Measurements from ENCODE around the gene SNN.

The SNN gene

DNA sequence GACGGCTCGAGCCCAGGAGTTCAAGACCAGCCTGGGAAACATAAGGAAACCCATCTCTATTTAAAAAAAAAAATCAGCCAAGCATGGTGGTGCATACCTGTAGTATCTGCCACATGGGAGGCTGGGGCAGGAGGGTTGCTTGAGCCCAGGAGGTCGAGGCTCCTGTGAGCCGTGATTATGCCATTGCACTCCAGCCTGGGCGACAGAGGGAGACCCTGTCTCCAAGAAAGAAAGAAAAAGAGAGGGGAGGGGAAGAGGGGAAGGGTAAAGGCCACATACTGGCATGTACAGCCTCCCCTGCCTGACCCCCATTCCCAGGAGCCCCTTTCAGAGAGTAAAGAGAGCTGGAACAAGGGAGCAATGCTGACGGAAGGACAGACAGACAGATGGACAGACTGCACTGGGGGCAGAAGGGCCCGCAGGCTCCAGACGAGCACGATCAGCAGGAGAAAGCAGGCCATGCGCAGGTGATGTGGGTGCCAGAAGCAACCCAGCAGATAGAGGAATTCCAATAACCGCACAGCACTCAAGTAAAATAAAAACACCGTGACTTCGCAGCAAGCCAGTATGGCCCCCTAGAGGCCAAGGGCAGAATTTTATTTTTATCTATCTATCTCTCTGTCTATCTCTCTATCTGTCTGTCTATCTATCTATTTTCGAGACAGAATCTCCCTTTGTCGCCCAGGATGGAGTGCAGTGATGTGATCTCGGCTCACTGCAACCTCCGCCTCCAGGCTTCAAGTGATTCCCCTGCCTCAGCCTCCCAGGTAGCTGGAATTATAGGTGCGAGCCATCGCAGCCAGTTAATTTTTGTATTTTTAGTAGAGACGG is 27.1 kb upstream of the SNN start:
- Mint-ChIP-seq H3K27ac (no peak overlapping the region), H3K36me3 (ENCODE audit: low read depth) (no peaks in the 10 kb centered on the region), H3K4me3 (no peak overlapping the region), H3K4me1 (peaks cover 21% of the 10 kb centered on the region), H3K27me3 (ENCODE audit: low read depth) (peaks cover 2% of the 10 kb centered on the region), H3K9me3 (no peaks in the 10 kb centered on the region)
- peak; percentile 83 to 86 (median 84) for TF ChIP-seq CTCF (IDR thresholded peaks at IDR 0.05; ENCODE audit: unreplicated experiment in 3 of 3)

GRCh38 chr16:11642765-11643116 is 25.5 kb upstream of the SNN start:
- Mint-ChIP-seq H3K9me3 (no peaks in the 10 kb centered on the region), H3K27me3 (ENCODE audit: low read depth) (peaks cover 5% of the 10 kb centered on the region), H3K4me3 (no peak overlapping the region), H3K27ac (no peak overlapping the region), H3K4me1 (peaks cover 17% of the 10 kb centered on the region), H3K36me3 (ENCODE audit: low read depth) (no peaks in the 10 kb centered on the region)
- no peak for TF ChIP-seq CTCF (IDR thresholded peaks at IDR 0.05; ENCODE audit: unreplicated experiment in 3 of 3)

DNA sequence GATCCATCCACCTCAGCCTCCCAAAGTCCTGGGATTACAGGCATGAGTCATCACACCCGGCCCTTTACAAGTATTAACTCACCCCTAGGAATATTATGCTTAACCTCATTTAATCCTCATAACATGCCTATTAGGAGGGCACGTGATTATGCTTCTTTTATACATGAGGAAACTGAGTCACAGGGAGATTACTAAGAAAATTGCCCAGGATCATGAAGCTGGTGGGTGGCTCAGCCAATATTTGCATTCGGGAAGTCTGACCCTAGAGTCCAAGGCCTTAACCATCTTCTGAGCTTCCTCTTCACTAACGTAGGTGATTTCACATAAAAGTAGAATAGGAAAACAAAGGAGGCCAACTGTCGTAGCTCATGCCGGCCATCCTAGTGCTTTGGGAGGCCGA is 19.0 kb upstream of the SNN start:
- Mint-ChIP-seq H3K27ac (no peak overlapping the region), H3K9me3 (no peaks in the 10 kb centered on the region), H3K36me3 (ENCODE audit: low read depth) (no peaks in the 10 kb centered on the region), H3K27me3 (ENCODE audit: low read depth) (peaks cover 9% of the 10 kb centered on the region), H3K4me1 (no peaks in the 10 kb centered on the region), H3K4me3 (no peak overlapping the region)
- TF ChIP-seq CTCF (IDR thresholded peaks at IDR 0.05; ENCODE audit: unreplicated experiment in 3 of 3), result no peak

DNA sequence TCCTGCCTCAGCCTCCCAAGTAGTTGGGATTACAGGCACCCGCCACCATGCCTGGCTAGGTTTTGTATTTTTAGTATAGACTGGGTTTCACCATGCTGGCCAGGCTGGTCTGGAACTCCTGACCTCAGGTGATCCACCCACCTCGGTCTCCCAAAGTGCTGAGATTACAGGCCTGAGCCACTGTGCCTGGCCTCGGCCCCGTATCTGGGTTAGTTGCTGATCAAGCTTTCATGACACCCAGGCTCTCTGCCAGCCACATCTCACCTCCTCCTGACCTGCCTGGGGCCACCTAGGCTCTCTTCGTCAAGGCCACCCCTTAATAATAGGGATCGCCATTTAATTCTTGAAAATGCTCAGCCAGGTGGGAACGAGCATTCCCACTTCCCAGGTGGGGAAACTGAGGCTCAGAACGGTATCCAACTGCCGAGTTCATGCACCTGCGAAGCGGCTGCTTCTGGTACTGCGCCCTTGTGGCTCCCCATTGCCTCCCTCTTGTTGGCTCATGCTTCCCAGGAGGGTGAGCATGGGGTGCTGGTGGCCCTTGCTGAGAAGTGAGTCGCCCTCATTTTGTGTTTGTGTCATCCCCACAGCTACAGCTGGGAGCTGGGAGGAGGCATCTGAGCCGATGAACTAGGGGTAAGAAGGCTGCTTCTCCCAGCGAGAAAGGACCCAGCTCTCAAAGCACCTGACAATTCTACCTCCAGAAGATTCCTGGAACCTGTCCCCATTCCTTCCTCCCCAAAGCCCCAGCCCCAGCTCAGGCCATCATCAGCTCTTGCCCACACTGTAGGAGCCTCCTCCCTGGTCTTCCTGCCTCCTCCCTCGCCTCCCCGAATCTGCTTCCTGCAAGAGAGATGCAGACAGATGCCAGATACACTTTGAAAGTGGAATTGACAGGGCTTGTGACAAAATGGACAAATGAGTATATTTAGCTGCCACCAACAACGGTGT is 17.3 kb upstream of the SNN start:
- Mint-ChIP-seq H3K36me3 (ENCODE audit: low read depth) (no peaks in the 10 kb centered on the region), H3K4me1 (no peaks in the 10 kb centered on the region), H3K9me3 (no peaks in the 10 kb centered on the region), H3K4me3 (no peak overlapping the region), H3K27ac (no peak overlapping the region), H3K27me3 (ENCODE audit: low read depth) (peaks cover 9% of the 10 kb centered on the region)
- no peak for TF ChIP-seq CTCF (IDR thresholded peaks at IDR 0.05; ENCODE audit: unreplicated experiment in 3 of 3)

DNA sequence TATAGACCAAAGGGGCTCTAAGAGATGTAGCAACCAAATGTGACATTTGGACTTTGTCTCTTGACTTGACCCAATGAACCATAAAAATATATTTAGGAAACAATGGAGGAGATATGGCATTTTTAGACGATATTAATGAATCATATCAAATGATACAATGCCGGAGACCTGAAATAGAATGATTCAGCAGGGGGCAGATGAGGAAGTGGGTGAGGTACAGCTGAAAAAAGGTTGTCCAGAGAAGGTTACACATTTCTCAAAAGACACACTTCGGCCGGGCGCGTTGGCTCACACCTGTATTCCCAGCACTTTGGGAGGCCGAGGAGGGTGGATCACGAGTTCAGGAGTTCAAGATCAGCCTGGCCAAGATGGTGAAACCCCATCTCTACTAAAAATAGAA is 16.5 kb upstream of the SNN start:
- no peak overlapping the region for H3K27ac Mint-ChIP-seq
- peaks cover 4% of the 10 kb centered on the region for H3K27me3 Mint-ChIP-seq (ENCODE audit: low read depth)
- H3K4me1 Mint-ChIP-seq, result no peaks in the 10 kb centered on the region
- TF ChIP-seq CTCF (IDR thresholded peaks at IDR 0.05; ENCODE audit: unreplicated experiment in 3 of 3), result no peak
- H3K4me3 Mint-ChIP-seq, result no peak overlapping the region
- H3K9me3 Mint-ChIP-seq, result no peaks in the 10 kb centered on the region
- H3K36me3 Mint-ChIP-seq (ENCODE audit: low read depth), result no peaks in the 10 kb centered on the region

Data from nephron (organoid).